Type B pancreatic cell (in vitro differentiated cells): ENCODE results near the gene SPR. TPM values are rescaled to one million over a fixed set of nuclear protein-coding genes. Genes with fewer than 3 reads are reported as not detected.

ENCODE experiments used
- DNase-seq: peaks from one replicate; pipeline ENCODE4 v3.0.0; 2021; ENCODE audit warnings: mixed read lengths; ENCODE audit not compliant: unreplicated experiment; ENCODE audit errors: extremely low spot score
- H3K27ac Mint-ChIP-seq: 2 replicates; pipeline ENCODE4 v1.8.0; 2021; ENCODE audit warnings: mild to moderate bottlenecking, mixed read lengths
- H3K27me3 Mint-ChIP-seq: 2 replicates; pipeline ENCODE4 v1.8.0; 2021; ENCODE audit warnings: mixed read lengths
- H3K36me3 Mint-ChIP-seq: 2 replicates; pipeline ENCODE4 v1.8.0; 2021; ENCODE audit warnings: mixed read lengths
- H3K4me1 Mint-ChIP-seq: one replicate; pipeline ENCODE4 v1.8.0; 2021; ENCODE audit warnings: mixed read lengths; ENCODE audit not compliant: unreplicated experiment
- H3K4me3 Mint-ChIP-seq: 2 replicates; pipeline ENCODE4 v1.8.0; 2021; ENCODE audit warnings: mild to moderate bottlenecking, mixed read lengths
- H3K9me3 Mint-ChIP-seq: 2 replicates; pipeline ENCODE4 v1.8.0; 2021; ENCODE audit warnings: mixed read lengths
- CTCF ChIP-seq: fragments of 200-600 bp; sonication (generic); conservative IDR thresholded peaks from 2 replicates; pipeline ENCODE4 v1.5.0; 2021; ENCODE audit warnings: antibody characterized with exemption, mild to moderate bottlenecking
- total RNA-seq: library from RNA; stranded (reverse); gene quantifications from 2 replicates; pipeline ENCODE4 v1.2.1, GENCODE V29; 2021; ENCODE audit warnings: low replicate concordance

SPR gene
- total RNA-seq, 1 donor from 2014 or later: 12.4 TPM

- Mint-ChIP-seq H3K4me1 (no peaks in the 10 kb centered on the region), H3K27me3 (peaks cover 29% of the 10 kb centered on the region), H3K27ac (no peak overlapping the region), H3K4me3 (no peak overlapping the region), H3K9me3 (no peaks in the 10 kb centered on the region), H3K36me3 (no peaks in the 10 kb centered on the region)
- no peak for DNase-seq
- no peak for TF ChIP-seq CTCF
These were observed 45.6 kb downstream of the SPR start for GRCh38 chr2:72932805-72933204.

- no peak for TF ChIP-seq CTCF
- no peak for DNase-seq
- Mint-ChIP-seq H3K4me1 (no peaks in the 10 kb centered on the region), H3K27ac (no peak overlapping the region), H3K4me3 (no peak overlapping the region), H3K9me3 (no peaks in the 10 kb centered on the region), H3K36me3 (no peaks in the 10 kb centered on the region), H3K27me3 (peaks cover 32% of the 10 kb centered on the region)
These were observed 46.0 kb downstream of the SPR start for GRCh38 chr2:72933207-72933606.

GRCh38 chr2:72933646-72934151 is 46.5 kb downstream of the SPR start:
- no peak for TF ChIP-seq CTCF
- Mint-ChIP-seq H3K27me3 (peaks cover 32% of the 10 kb centered on the region), H3K4me1 (no peaks in the 10 kb centered on the region), H3K36me3 (no peaks in the 10 kb centered on the region), H3K9me3 (no peaks in the 10 kb centered on the region), H3K4me3 (no peak overlapping the region), H3K27ac (no peak overlapping the region)
- DNase-seq: no peak

GRCh38 chr2:72934683-72935610 is 47.7 kb downstream of the SPR start:
- Mint-ChIP-seq H3K4me1 (peaks cover 4% of the 10 kb centered on the region), H3K9me3 (no peaks in the 10 kb centered on the region), H3K27me3 (peaks cover 41% of the 10 kb centered on the region), H3K27ac (no peak overlapping the region), H3K4me3 (no peak overlapping the region), H3K36me3 (no peaks in the 10 kb centered on the region)
- TF ChIP-seq CTCF: peak; percentile 54
- no peak for DNase-seq

GRCh38 chr2:72935611-72935957 is 48.4 kb downstream of the SPR start:
- Mint-ChIP-seq H3K9me3 (no peaks in the 10 kb centered on the region), H3K27me3 (peaks cover 43% of the 10 kb centered on the region), H3K27ac (no peak overlapping the region), H3K36me3 (no peaks in the 10 kb centered on the region), H3K4me1 (peaks cover 11% of the 10 kb centered on the region), H3K4me3 (no peak overlapping the region)
- no peak for DNase-seq
- no peak for TF ChIP-seq CTCF
